ENCODE results near the gene FBXL7. TPM values are rescaled to one million over a fixed set of nuclear protein-coding genes. Genes with fewer than 3 reads are reported as not detected.

The FBXL7 gene
- polyA plus RNA-seq, 3 donors from 2014 or later, result not detected

DNA sequence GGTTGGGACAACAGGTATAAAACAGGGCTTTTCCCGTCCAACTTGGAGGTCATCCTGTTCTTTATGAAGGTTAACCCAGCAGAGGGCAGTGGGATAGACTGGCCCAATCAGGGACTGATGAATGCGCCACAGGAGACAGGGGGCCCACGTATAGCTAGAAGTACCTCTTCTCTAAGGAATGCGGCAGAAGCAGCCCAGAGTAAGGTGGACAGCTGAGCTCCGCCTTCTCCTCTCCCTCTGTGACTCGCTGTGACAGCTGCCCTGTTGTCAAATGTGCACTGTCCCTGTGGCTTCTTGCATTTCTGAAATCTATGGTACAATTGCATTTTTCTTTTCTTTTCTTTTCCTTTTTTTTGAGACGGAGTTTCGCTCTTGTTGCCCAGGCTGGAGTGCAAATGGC, 306.6 kb downstream of the FBXL7 start:
- Mint-ChIP-seq H3K36me3 (no peaks in the 10 kb centered on the region), H3K27me3 (ENCODE audit: low read depth in 3 of 3) (no peaks in the 10 kb centered on the region), H3K27ac (no peak overlapping the region), H3K4me1 (no peaks in the 10 kb centered on the region), H3K4me3 (no peak overlapping the region), H3K9me3 (peaks cover 16 to 60% (median 19%) of the 10 kb centered on the region in 6 donors)
- DNase-seq, result no peak

DNA sequence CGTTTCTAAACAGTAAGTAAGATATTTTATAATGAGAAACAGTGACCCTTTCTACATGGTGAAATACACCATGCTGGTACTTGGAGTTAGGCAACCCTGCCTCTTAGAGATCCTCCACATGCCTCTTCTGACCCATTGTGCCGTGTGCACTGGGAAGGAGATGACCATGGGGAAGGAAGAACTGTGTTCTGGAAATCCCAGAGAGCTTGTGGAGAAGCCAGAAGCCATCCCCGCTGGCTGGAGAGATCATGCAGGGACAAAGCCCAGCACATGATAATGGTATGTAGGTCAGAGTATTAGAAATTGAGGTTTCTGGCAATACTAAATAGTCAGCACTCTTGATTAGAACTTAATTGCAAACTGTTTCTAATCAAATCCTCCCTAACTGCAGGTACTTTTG, 307.3 kb downstream of the FBXL7 start:
- Mint-ChIP-seq H3K9me3 (peaks cover 14 to 64% (median 19%) of the 10 kb centered on the region in 6 donors), H3K36me3 (no peaks in the 10 kb centered on the region), H3K4me3 (no peak overlapping the region), H3K27ac (no peak overlapping the region), H3K27me3 (ENCODE audit: low read depth in 3 of 3) (no peaks in the 10 kb centered on the region), H3K4me1 (no peaks in the 10 kb centered on the region)
- no peak for DNase-seq

DNA sequence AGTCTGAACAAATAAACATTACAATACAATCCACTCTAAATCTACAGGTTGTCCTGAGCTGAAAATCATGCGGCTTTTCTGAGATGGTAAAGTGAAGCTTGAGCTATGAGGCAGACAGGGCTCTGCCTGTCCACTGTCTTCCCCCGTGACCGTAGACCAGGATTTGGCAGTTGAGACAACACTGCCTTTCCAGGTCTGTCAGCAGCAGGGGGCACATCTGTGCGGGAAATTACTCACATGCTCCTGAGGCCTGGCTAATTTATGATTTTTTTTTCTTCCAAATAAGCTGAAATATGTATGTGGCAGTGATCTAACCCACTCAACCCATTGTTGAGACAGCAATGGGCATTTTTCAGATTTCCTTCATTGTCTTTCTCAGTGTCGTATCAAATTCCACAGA, 307.9 kb downstream of the FBXL7 start:
- DNase-seq, result no peak
- no peaks in the 10 kb centered on the region for H3K27me3 Mint-ChIP-seq (ENCODE audit: low read depth in 3 of 3)
- H3K4me3 Mint-ChIP-seq, result no peak overlapping the region
- no peak overlapping the region for H3K27ac Mint-ChIP-seq
- peaks cover 13 to 67% (median 22%) of the 10 kb centered on the region in 6 donors for H3K9me3 Mint-ChIP-seq
- H3K4me1 Mint-ChIP-seq, result no peaks in the 10 kb centered on the region
- no peaks in the 10 kb centered on the region for H3K36me3 Mint-ChIP-seq

DNA sequence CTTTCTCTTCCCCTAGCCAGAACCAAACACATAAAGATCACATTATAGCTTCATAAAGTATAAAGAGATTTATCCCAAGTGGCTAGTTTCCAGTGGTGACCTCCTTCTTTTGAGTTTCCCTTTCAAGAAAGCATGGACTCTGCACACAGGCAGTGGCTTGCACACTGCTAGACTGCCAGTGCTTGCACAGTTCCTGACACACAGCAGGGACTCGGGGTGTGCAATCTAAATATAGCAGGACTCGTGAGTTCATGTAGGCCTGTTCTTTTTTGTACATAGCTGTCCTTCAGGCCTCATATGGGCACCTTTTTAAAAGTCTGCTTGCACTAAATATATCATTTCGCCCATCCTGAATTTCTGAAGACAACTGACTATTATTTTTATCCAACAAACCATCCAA, 308.6 kb downstream of the FBXL7 start:
- H3K9me3 Mint-ChIP-seq, result peaks cover 10 to 64% (median 22%) of the 10 kb centered on the region in 6 donors
- DNase-seq, result no peak
- H3K36me3 Mint-ChIP-seq, result no peaks in the 10 kb centered on the region
- no peak overlapping the region for H3K27ac Mint-ChIP-seq
- no peak overlapping the region for H3K4me3 Mint-ChIP-seq
- H3K27me3 Mint-ChIP-seq (ENCODE audit: low read depth in 3 of 3), result no peaks in the 10 kb centered on the region
- H3K4me1 Mint-ChIP-seq, result no peaks in the 10 kb centered on the region

- Mint-ChIP-seq H3K27ac (no peak overlapping the region), H3K27me3 (ENCODE audit: low read depth in 3 of 3) (peaks cover 0 to 2% (median 0%) of the 10 kb centered on the region in 3 donors), H3K36me3 (no peaks in the 10 kb centered on the region)
Measured at GRCh38 chr5:15819617-15820016, 319.6 kb downstream of the FBXL7 start.

DNA sequence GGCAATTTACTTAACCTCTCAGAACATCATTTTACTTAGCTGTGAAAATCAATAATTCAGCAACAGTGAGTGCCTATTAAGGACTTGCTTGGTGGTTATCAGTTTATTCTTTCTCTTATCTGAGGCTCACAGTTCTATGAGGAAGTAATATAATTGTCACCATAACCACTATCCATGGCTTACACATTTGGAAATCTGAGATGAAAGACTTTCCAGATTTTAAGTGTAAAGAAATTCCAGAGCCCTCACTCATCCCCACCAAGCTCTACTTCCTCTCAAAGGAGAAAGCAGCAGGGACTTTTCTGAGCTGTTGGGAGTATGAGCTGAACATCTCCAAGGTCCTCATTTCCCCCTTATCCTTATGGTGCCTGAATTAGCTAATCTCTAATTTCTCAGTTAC, 321.5 kb downstream of the FBXL7 start:
- Mint-ChIP-seq H3K4me1 (no peaks in the 10 kb centered on the region), H3K4me3 (no peak overlapping the region), H3K27me3 (ENCODE audit: low read depth in 3 of 3) (no peaks in the 10 kb centered on the region), H3K36me3 (no peaks in the 10 kb centered on the region), H3K9me3 (peaks cover 5 to 24% (median 9%) of the 10 kb centered on the region in 6 donors), H3K27ac (no peak overlapping the region)
- no peak for DNase-seq

More at GRCh38 chr5:15819617-15820016, 319.6 kb downstream of the FBXL7 start:
- Mint-ChIP-seq H3K4me1 (no peaks in the 10 kb centered on the region), H3K4me3 (no peak overlapping the region), H3K9me3 (peaks cover 5 to 20% (median 10%) of the 10 kb centered on the region in 6 donors)
- no peak for DNase-seq

DNA sequence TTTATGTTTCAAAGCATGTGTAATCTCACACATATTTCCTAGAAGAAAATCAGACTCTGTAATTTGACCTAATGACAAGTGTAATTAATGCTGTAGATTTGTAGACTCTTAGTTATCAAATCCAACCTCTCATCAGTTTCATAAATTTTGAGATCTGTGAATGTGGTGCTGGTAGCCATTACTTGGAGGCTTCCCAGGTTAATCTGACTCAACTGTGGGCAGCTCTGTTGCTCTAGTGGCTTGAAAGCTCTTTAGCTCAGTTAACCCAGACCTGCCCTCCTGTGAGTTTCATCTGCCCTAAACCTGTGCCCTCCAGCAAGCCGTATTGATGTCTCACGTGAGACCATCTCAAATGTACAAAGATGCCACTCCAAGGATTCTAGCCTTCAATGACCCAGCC, 323.4 kb downstream of the FBXL7 start:
- H3K4me3 Mint-ChIP-seq, result no peak overlapping the region
- no peaks in the 10 kb centered on the region for H3K4me1 Mint-ChIP-seq
- H3K27me3 Mint-ChIP-seq (ENCODE audit: low read depth in 3 of 3), result peaks cover 0 to 3% (median 2%) of the 10 kb centered on the region in 3 donors
- no peak overlapping the region for H3K27ac Mint-ChIP-seq
- no peaks in the 10 kb centered on the region for H3K36me3 Mint-ChIP-seq
- peaks cover 5 to 32% (median 10%) of the 10 kb centered on the region in 6 donors for H3K9me3 Mint-ChIP-seq
- no peak for DNase-seq

- H3K27me3 Mint-ChIP-seq (ENCODE audit: low read depth in 3 of 3), result peaks cover 2 to 3% (median 2%) of the 10 kb centered on the region in 3 donors
- peaks cover 2 to 29% (median 14%) of the 10 kb centered on the region in 6 donors for H3K9me3 Mint-ChIP-seq
- no peaks in the 10 kb centered on the region for H3K4me1 Mint-ChIP-seq
- H3K4me3 Mint-ChIP-seq, result no peak overlapping the region
- H3K27ac Mint-ChIP-seq, result no peak overlapping the region
- no peak for DNase-seq
- H3K36me3 Mint-ChIP-seq, result no peaks in the 10 kb centered on the region
Measured at GRCh38 chr5:15827741-15828140, 327.8 kb downstream of the FBXL7 start.

- DNase-seq, result no peak
- peaks cover 2 to 6% (median 2%) of the 10 kb centered on the region in 3 donors for H3K27me3 Mint-ChIP-seq (ENCODE audit: low read depth in 3 of 3)
- no peak overlapping the region for H3K27ac Mint-ChIP-seq
- H3K36me3 Mint-ChIP-seq, result no peaks in the 10 kb centered on the region
- H3K4me1 Mint-ChIP-seq, result no peaks in the 10 kb centered on the region
- H3K9me3 Mint-ChIP-seq, result peaks cover 5 to 32% (median 12%) of the 10 kb centered on the region in 6 donors
- no peak overlapping the region for H3K4me3 Mint-ChIP-seq
Measured at GRCh38 chr5:15831408-15831807, 331.4 kb downstream of the FBXL7 start.

GRCh38 chr5:15833365-15833764, 333.4 kb downstream of the FBXL7 start:
- Mint-ChIP-seq H3K27me3 (ENCODE audit: low read depth in 3 of 3) (peaks cover 0 to 3% (median 2%) of the 10 kb centered on the region in 3 donors), H3K27ac (no peak overlapping the region), H3K9me3 (peaks cover 4 to 27% (median 11%) of the 10 kb centered on the region in 6 donors), H3K36me3 (no peaks in the 10 kb centered on the region), H3K4me1 (no peaks in the 10 kb centered on the region), H3K4me3 (no peak overlapping the region)
- DNase-seq, result no peak

DNA sequence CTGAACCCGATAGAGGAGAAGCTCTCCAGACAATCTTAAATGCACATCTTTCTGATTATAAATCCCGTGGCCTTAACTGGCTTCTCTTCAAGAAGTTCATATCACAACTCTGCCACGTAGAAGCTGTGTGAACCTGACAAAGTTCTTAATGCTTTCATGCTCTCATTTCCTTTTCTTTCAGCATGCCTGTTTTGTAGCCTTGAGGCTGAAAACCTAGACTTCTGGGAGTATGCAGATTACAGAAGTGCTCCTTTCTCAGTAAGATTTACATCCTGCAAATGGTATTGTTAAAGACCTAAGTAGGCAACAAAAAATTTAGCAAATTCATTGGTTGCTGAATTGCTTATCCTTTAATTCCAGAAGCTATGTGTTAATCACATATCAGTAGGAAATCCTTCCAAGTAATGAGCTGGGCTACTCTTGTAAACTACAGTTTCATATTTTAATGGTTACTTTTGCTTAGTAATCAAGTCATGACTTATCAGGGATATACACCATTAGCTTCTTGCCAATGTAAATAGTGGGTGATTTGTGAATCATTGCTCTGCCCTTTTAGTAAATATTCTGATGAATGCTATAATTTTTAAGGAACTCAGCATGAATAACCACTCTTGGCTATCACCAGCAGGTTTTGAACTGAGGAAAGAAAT, 334.7 kb downstream of the FBXL7 start:
- no peak for DNase-seq
- Mint-ChIP-seq H3K27ac (no peak overlapping the region), H3K4me1 (no peaks in the 10 kb centered on the region), H3K36me3 (no peaks in the 10 kb centered on the region), H3K4me3 (no peak overlapping the region), H3K27me3 (ENCODE audit: low read depth in 3 of 3) (peaks cover 0 to 3% (median 0%) of the 10 kb centered on the region in 3 donors), H3K9me3 (peaks cover 4 to 32% (median 11%) of the 10 kb centered on the region in 6 donors)

DNA sequence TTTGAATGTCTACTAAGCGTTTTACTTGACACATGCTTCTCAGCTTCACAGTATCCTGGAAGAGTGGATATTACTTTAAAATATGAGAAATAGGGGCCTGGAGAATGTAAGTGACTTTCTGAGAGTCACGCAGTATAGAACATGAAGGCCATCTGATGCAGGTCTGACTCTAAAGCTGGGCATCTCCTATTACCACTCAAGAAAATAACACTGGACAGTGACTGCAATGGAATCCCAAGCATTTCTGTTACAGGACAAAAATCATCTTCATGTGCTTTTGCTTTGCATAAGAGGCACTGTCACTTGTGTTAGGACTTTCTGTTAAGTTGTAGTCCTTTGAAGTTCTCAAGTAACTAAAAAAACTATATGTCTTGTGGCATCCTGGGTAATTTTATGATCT, 335.5 kb downstream of the FBXL7 start:
- no peak overlapping the region for H3K4me3 Mint-ChIP-seq
- peaks cover 0 to 30% (median 9%) of the 10 kb centered on the region in 6 donors for H3K9me3 Mint-ChIP-seq
- H3K36me3 Mint-ChIP-seq, result no peaks in the 10 kb centered on the region
- H3K4me1 Mint-ChIP-seq, result no peaks in the 10 kb centered on the region
- peaks cover 0 to 3% (median 0%) of the 10 kb centered on the region in 3 donors for H3K27me3 Mint-ChIP-seq (ENCODE audit: low read depth in 3 of 3)
- H3K27ac Mint-ChIP-seq, result no peak overlapping the region
- no peak for DNase-seq

- Mint-ChIP-seq H3K4me3 (no peak overlapping the region), H3K27ac (no peak overlapping the region), H3K27me3 (ENCODE audit: low read depth in 3 of 3) (peaks cover 0 to 3% (median 0%) of the 10 kb centered on the region in 3 donors), H3K9me3 (peaks cover 4 to 35% (median 7%) of the 10 kb centered on the region in 6 donors), H3K4me1 (no peaks in the 10 kb centered on the region), H3K36me3 (no peaks in the 10 kb centered on the region)
- DNase-seq, result no peak
Measured at GRCh38 chr5:15837551-15838289, 337.7 kb downstream of the FBXL7 start.

DNA sequence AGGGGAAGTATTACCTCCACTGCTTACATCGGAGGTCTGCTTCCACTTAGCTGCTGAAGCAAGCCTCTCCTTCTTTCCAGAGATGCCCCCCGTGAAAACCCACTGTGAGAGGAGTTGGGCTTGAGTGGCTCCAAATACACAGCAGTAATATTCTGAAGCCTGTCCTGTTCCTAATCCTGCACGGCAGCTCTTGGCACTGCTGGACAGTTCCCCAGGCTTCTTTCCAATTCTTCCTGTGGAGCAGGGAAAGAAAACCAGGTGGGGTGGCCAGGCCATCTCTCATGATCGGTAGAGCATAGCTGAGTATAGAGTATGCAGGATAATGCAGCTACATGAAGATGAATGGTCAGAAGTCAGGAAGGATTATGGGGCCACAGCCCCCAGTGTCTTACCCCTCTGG, 344.3 kb downstream of the FBXL7 start:
- Mint-ChIP-seq H3K27me3 (ENCODE audit: low read depth in 3 of 3) (no peaks in the 10 kb centered on the region), H3K36me3 (no peaks in the 10 kb centered on the region), H3K4me1 (no peaks in the 10 kb centered on the region), H3K4me3 (no peak overlapping the region), H3K27ac (no peak overlapping the region), H3K9me3 (peaks cover 4 to 49% (median 19%) of the 10 kb centered on the region in 6 donors)
- DNase-seq, result no peak
